AG10803 (cell line): ENCODE data around the gene STK32B.
A peak's percentile ranks its signal among the peaks of the same experiment; 100 is the strongest.

Experiments used
- DNase-seq: peaks from one replicate; pipeline ENCODE4 v3.0.0; 2010; ENCODE audit warnings: low read depth
- H3K4me3 ChIP-seq: 2 replicates; pipeline ENCODE4 v1.5.1; 2011; ENCODE audit warnings: mild to moderate bottlenecking, low read length, control low read depth
- CTCF ChIP-seq: conservative IDR thresholded peaks from 2 replicates; pipeline ENCODE4 v1.5.1; 2011; ENCODE audit warnings: mild to moderate bottlenecking, low read length, control low read depth, inconsistent platforms

The STK32B gene

GRCh38 chr4:5037553-5038551 is 13.4 kb upstream of the STK32B start:
- TF ChIP-seq CTCF, result no peak
- peak; percentile 98 for DNase-seq
- no peak overlapping the region for H3K4me3 ChIP-seq

GRCh38 chr4:5039800-5040199 is 11.5 kb upstream of the STK32B start:
- TF ChIP-seq CTCF, result no peak
- no peak for DNase-seq
- no peak overlapping the region for H3K4me3 ChIP-seq

- no peak for DNase-seq
- H3K4me3 ChIP-seq, result no peak overlapping the region
- TF ChIP-seq CTCF, result no peak
Observed at GRCh38 chr4:5040856-5041620, 10.2 kb upstream of the STK32B start.

- TF ChIP-seq CTCF, result no peak
- H3K4me3 ChIP-seq, result no peak overlapping the region
- no peak for DNase-seq
Observed at GRCh38 chr4:5041699-5042098, 9.6 kb upstream of the STK32B start.

- no peak for TF ChIP-seq CTCF
- no peak for DNase-seq
Observed at GRCh38 chr4:5043579-5043978, 7.7 kb upstream of the STK32B start.

GRCh38 chr4:5044341-5044740 is 6.9 kb upstream of the STK32B start:
- TF ChIP-seq CTCF, result no peak
- no peak overlapping the region for H3K4me3 ChIP-seq
- DNase-seq, result no peak

More at GRCh38 chr4:5043579-5043978, 7.7 kb upstream of the STK32B start:
- no peak overlapping the region for H3K4me3 ChIP-seq
